Measurements from ENCODE around the gene NBL1.
"Not testable (repeated sequence)": the region's sequence is repeated elsewhere in the genome, so short reads cannot be mapped to it uniquely, and the experiment has no call there.

The NBL1 gene

DNA sequence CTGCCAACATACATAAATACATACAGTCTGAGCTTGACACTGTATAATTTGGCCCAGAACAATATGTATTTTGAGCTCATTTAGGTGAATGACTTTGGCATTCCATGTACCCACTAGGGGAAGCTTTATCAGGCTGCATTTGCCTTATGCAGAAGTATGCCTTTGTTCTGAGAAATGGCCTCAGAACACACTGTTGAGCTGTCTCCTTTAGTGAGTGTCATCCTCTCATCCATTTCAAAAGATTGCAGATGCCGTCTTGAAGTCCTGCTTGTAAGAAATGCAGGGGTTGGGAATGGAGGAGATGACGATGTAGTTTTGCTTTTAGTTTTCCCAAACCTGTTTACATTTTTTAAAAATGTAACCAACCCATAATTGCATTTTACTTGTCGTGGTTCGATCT, 14.8 kb upstream of the NBL1 start:
- no peak for DNase-seq (ENCODE audit: low read depth, low spot score)
- TF ChIP-seq EZH2 (IDR thresholded peaks at IDR 0.05) (no peak), POLR2AphosphoS5 (IDR thresholded peaks at IDR 0.05; ENCODE audit: borderline replicate concordance, low read depth, low read length) (no peak), FOXP2 (optimal IDR thresholded peaks at IDR 0.05; ENCODE audit: control extremely low read depth, extremely low read length, insufficient read depth) (no peak)
- Histone ChIP-seq H3K9ac (ENCODE audit: insufficient read length) (no peak overlapping the region), H3K36me3 (ENCODE audit: insufficient read depth, low read length) (peaks cover 35% of the 10 kb centered on the region), H3K9me3 (ENCODE audit: low read depth, low read length) (no peaks in the 10 kb centered on the region), H3K27ac (no peak overlapping the region), H3K4me3 (no peak overlapping the region)

DNA sequence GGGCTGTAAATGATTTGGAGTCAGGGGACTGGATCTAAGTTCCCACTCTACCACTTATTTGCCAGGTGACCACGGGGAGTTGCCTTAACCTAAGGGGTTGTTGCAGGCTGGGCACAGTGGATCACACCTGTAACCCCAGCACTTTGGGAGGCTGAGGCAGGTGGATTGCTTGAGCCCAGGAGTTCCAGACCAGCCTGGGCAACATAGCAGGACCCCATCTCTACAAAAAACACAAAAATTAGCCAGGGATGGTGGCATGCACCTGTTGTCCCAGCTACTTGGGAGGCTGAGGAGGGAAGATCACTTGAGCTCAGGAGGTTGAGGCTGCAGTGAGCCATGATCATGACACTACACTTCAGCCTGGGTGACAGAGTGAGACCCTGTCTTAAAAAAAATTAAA, 13.9 kb upstream of the NBL1 start:
- H3K27ac ChIP-seq; H3K4me3 ChIP-seq; H3K9ac ChIP-seq (ENCODE audit: insufficient read length); H3K9me3 ChIP-seq (ENCODE audit: low read depth, low read length); DNase-seq (ENCODE audit: low read depth, low spot score): not testable (repeated sequence)
- H3K36me3 ChIP-seq (ENCODE audit: insufficient read depth, low read length), result peaks cover 26% of the 10 kb centered on the region

- peaks cover 20% of the 10 kb centered on the region for H3K36me3 ChIP-seq (ENCODE audit: insufficient read depth, low read length)
- TF ChIP-seq POLR2AphosphoS5 (IDR thresholded peaks at IDR 0.05; ENCODE audit: borderline replicate concordance, low read depth, low read length) (no peak), FOXP2 (optimal IDR thresholded peaks at IDR 0.05; ENCODE audit: control extremely low read depth, extremely low read length, insufficient read depth) (no peak), EZH2 (IDR thresholded peaks at IDR 0.05) (no peak)
- H3K9ac ChIP-seq (ENCODE audit: insufficient read length), result no peak overlapping the region
- no peak overlapping the region for H3K4me3 ChIP-seq
- no peak overlapping the region for H3K27ac ChIP-seq
- H3K9me3 ChIP-seq (ENCODE audit: low read depth, low read length), result no peaks in the 10 kb centered on the region
- DNase-seq (ENCODE audit: low read depth, low spot score), result no peak
Measured at GRCh38 chr1:19630720-19631395, 13.3 kb upstream of the NBL1 start.

GRCh38 chr1:19632211-19632610, 11.9 kb upstream of the NBL1 start:
- TF ChIP-seq FOXP2 (optimal IDR thresholded peaks at IDR 0.05; ENCODE audit: control extremely low read depth, extremely low read length, insufficient read depth) (no peak), POLR2AphosphoS5 (IDR thresholded peaks at IDR 0.05; ENCODE audit: borderline replicate concordance, low read depth, low read length) (no peak), EZH2 (IDR thresholded peaks at IDR 0.05) (no peak)
- Histone ChIP-seq H3K4me3 (no peak overlapping the region), H3K27ac (no peak overlapping the region), H3K36me3 (ENCODE audit: insufficient read depth, low read length) (peaks cover 6% of the 10 kb centered on the region; the same call in 1 of the 2 replicates), H3K9me3 (ENCODE audit: low read depth, low read length) (no peaks in the 10 kb centered on the region), H3K9ac (ENCODE audit: insufficient read length) (no peak overlapping the region)
- DNase-seq (ENCODE audit: low read depth, low spot score), result no peak

DNA sequence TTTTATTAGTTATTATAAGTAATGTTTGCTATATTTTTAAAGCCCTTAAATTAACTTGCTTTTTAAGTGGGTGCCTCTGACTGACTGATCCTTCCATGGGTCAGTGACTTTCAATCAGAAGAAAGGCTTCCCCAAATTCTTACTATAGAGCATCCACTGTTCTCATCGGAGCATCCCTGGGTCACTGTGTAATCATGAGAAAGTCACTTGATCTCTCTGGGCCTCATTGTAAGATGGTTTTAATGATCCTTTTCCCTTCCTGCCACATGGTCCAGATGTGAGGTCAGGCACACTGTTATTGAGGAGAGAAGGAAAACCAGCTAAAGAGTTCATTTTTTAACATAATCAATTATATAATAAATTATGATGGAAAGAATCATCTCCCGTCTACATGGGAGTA, 11.0 kb upstream of the NBL1 start:
- no peak overlapping the region for H3K27ac ChIP-seq
- no peaks in the 10 kb centered on the region for H3K36me3 ChIP-seq (ENCODE audit: insufficient read depth, low read length)
- TF ChIP-seq POLR2AphosphoS5 (IDR thresholded peaks at IDR 0.05; ENCODE audit: borderline replicate concordance, low read depth, low read length), result no peak
- TF ChIP-seq FOXP2 (optimal IDR thresholded peaks at IDR 0.05; ENCODE audit: control extremely low read depth, extremely low read length, insufficient read depth), result no peak
- no peak for TF ChIP-seq EZH2 (IDR thresholded peaks at IDR 0.05)
- no peaks in the 10 kb centered on the region for H3K9me3 ChIP-seq (ENCODE audit: low read depth, low read length)
- DNase-seq (ENCODE audit: low read depth, low spot score), result no peak
- H3K4me3 ChIP-seq, result no peak overlapping the region
- H3K9ac ChIP-seq (ENCODE audit: insufficient read length), result no peak overlapping the region

- not testable (repeated sequence) for DNase-seq (ENCODE audit: low read depth, low spot score); H3K27ac ChIP-seq; H3K9me3 ChIP-seq (ENCODE audit: low read depth, low read length); H3K9ac ChIP-seq (ENCODE audit: insufficient read length); H3K4me3 ChIP-seq; H3K36me3 ChIP-seq (ENCODE audit: insufficient read depth, low read length)
Measured at GRCh38 chr1:19635064-19635463, 9.0 kb upstream of the NBL1 start.

- DNase-seq (ENCODE audit: low read depth, low spot score), result no peak
- H3K9me3 ChIP-seq (ENCODE audit: low read depth, low read length), result no peaks in the 10 kb centered on the region
- H3K36me3 ChIP-seq (ENCODE audit: insufficient read depth, low read length), result no peaks in the 10 kb centered on the region
- H3K9ac ChIP-seq (ENCODE audit: insufficient read length), result no peak overlapping the region
- TF ChIP-seq POLR2AphosphoS5 (IDR thresholded peaks at IDR 0.05; ENCODE audit: borderline replicate concordance, low read depth, low read length), result no peak
- TF ChIP-seq FOXP2 (optimal IDR thresholded peaks at IDR 0.05; ENCODE audit: control extremely low read depth, extremely low read length, insufficient read depth), result no peak
- TF ChIP-seq EZH2 (IDR thresholded peaks at IDR 0.05), result no peak
- H3K4me3 ChIP-seq, result no peak overlapping the region
- H3K27ac ChIP-seq, result no peak overlapping the region
Measured at GRCh38 chr1:19635646-19636045, 8.5 kb upstream of the NBL1 start.

- Histone ChIP-seq H3K9me3 (ENCODE audit: low read depth, low read length) (no peaks in the 10 kb centered on the region), H3K36me3 (ENCODE audit: insufficient read depth, low read length) (no peaks in the 10 kb centered on the region), H3K27ac (no peak overlapping the region)
Measured at GRCh38 chr1:19636065-19636464, 8.0 kb upstream of the NBL1 start.

GRCh38 chr1:19636749-19637148, 7.4 kb upstream of the NBL1 start:
- not testable (repeated sequence) for H3K27ac ChIP-seq; H3K4me3 ChIP-seq; H3K36me3 ChIP-seq (ENCODE audit: insufficient read depth, low read length); H3K9me3 ChIP-seq (ENCODE audit: low read depth, low read length); DNase-seq (ENCODE audit: low read depth, low spot score); H3K9ac ChIP-seq (ENCODE audit: insufficient read length)

More at GRCh38 chr1:19636065-19636464, 8.0 kb upstream of the NBL1 start:
- no peak overlapping the region for H3K9ac ChIP-seq (ENCODE audit: insufficient read length)
- no peak overlapping the region for H3K4me3 ChIP-seq
- TF ChIP-seq FOXP2 (optimal IDR thresholded peaks at IDR 0.05; ENCODE audit: control extremely low read depth, extremely low read length, insufficient read depth) (no peak), EZH2 (IDR thresholded peaks at IDR 0.05) (no peak), POLR2AphosphoS5 (IDR thresholded peaks at IDR 0.05; ENCODE audit: borderline replicate concordance, low read depth, low read length) (no peak)
- no peak for DNase-seq (ENCODE audit: low read depth, low spot score)

Data from SK-N-MC (cell line).